GM12878 (cell line): ENCODE measurements around the gene LIMA1. TPM values are rescaled to one million over a fixed set of nuclear protein-coding genes. Genes with fewer than 3 reads are reported as not detected.

Experiments
- ATAC-seq: fragments of 200-7000 bp; cut with Tn5 transposase; 3 replicates; pipeline ENCODE4 v1.9.1; 2020; ENCODE audit warnings: mild to moderate bottlenecking, moderate library complexity
- BruUV-seq: library from RNA; stranded (reverse); fragments of 400-500 nt; replicated peaks from 2 replicates; lab custom pipeline; 2021; lab: Mats Ljungman, UMichigan
- CTCF ChIA-PET: fragments of 300-600 bp; sonication (Branson Sonifier 250); formaldehyde crosslinking; extraction: SDS; loops from one replicate; lab custom pipeline; 2021; ENCODE audit warnings: inconsistent platforms; lab: Yijun Ruan, JAX
- POLR2A ChIA-PET: fragments of 350-600 bp; formaldehyde crosslinking; extraction: SDS; loops from one replicate; lab custom pipeline; 2021; ENCODE audit warnings: inconsistent platforms; lab: Charles Lee
- RAD21 ChIA-PET: fragments of 300-600 bp; sonication (Branson Sonifier 250); formaldehyde crosslinking; loops from one replicate; lab custom pipeline; 2023; ENCODE audit warnings: antibody characterized with exemption; ENCODE audit not compliant: unreplicated experiment; lab: Charles Lee
- SMC1A ChIA-PET: fragments of 300-600 bp; sonication (Branson Sonifier 250); formaldehyde crosslinking; loops from one replicate; lab custom pipeline; 2023; ENCODE audit not compliant: unreplicated experiment, uncharacterized antibody; lab: Charles Lee
- DNase-seq: peaks from one replicate; pipeline ENCODE4 v3.0.0-alpha.2; 2011; ENCODE audit warnings: low read depth, low spot score
- FAIRE-seq: peaks from 3 replicates; lab custom pipeline; 2011; peaks lifted over from hg19 to GRCh38; lab: Jason Lieb, UNC
- H2AFZ ChIP-seq: 2 replicates; pipeline ENCODE4 v1.6.0; 2011; ENCODE audit warnings: low read depth, low read length, control low read depth; ENCODE audit not compliant: control insufficient read depth
- H3K27ac ChIP-seq: 2 replicates; pipeline ENCODE4 v1.5.1; 2011; ENCODE audit warnings: control low read depth; ENCODE audit not compliant: control insufficient read depth, insufficient read depth
- H3K27me3 ChIP-seq, 2 experiments: replicated peaks in 1 of 2; 2 replicates each; pipeline versions ENCODE4 v1.6.0 to v1.6.1; 2011; ENCODE audit warnings: low read length in 1 of 2; ENCODE audit not compliant: control insufficient read depth in 2 of 2, insufficient read depth in 2 of 2
- H3K36me3 ChIP-seq, 2 experiments: 2 replicates each; pipeline ENCODE4 v1.5.1; 2011; ENCODE audit warnings: low read length in 1 of 2; ENCODE audit not compliant: control insufficient read depth in 2 of 2, insufficient read depth in 2 of 2
- H3K4me1 ChIP-seq: 2 replicates; pipeline ENCODE4 v1.6.1; 2011; ENCODE audit warnings: mild to moderate bottlenecking, low read length, moderate library complexity, mixed read lengths; ENCODE audit not compliant: control insufficient read depth, insufficient read depth
- H3K4me2 ChIP-seq: 2 replicates; pipeline ENCODE4 v1.6.0; 2011; ENCODE audit warnings: control low read depth; ENCODE audit not compliant: control insufficient read depth, insufficient read depth
- H3K4me3 ChIP-seq: fragments of 200-600 bp; sonication (generic); 2 replicates; pipeline ENCODE4 v1.5.1; 2016
- H3K79me2 ChIP-seq: 2 replicates; pipeline ENCODE4 v1.6.0; 2011; ENCODE audit warnings: low read length; ENCODE audit not compliant: control insufficient read depth, insufficient read depth
- H3K9ac ChIP-seq: 2 replicates; pipeline ENCODE4 v1.8.0; 2011; ENCODE audit warnings: low read length, control low read depth, mixed read lengths; ENCODE audit not compliant: control insufficient read depth, insufficient read depth
- H3K9me3 ChIP-seq: replicated peaks from 3 replicates; pipeline ENCODE4 v1.5.1; 2011; ENCODE audit warnings: mild to moderate bottlenecking, low read length; ENCODE audit not compliant: control insufficient read depth, insufficient read depth
- H4K20me1 ChIP-seq: 2 replicates; pipeline ENCODE4 v1.6.0; 2011; ENCODE audit not compliant: control insufficient read depth, insufficient read depth
- BRCA1 ChIP-seq: IDR thresholded peaks from 2 replicates; pipeline ENCODE4 v1.6.1; 2011; ENCODE audit warnings: low read depth, low read length, improper control_type of control experiment
- DPF2 ChIP-seq: fragments of 450-650 bp; IDR thresholded peaks from 2 replicates; pipeline ENCODE4 v1.6.1; 2017; ENCODE audit warnings: mild to moderate bottlenecking
- HDAC2 ChIP-seq: fragments of 200-600 bp; sonication (generic); IDR thresholded peaks from 2 replicates; pipeline ENCODE4 v1.6.1; 2017
- JUND ChIP-seq: IDR thresholded peaks from 2 replicates; pipeline ENCODE4 v1.6.1; 2012; ENCODE audit warnings: low read depth, mild to moderate bottlenecking, low read length, improper control_type of control experiment, moderate library complexity
- MEF2B ChIP-seq: fragments of 450-650 bp; IDR thresholded peaks from 2 replicates; pipeline ENCODE4 v1.6.1; 2018; ENCODE audit warnings: mild to moderate bottlenecking, moderate library complexity; ENCODE audit not compliant: partially characterized antibody, poor library complexity, severe bottlenecking
- NR2C1 ChIP-seq: fragments of 450-650 bp; IDR thresholded peaks from 2 replicates; pipeline ENCODE4 v1.6.1; 2017; ENCODE audit warnings: antibody characterized with exemption, mild to moderate bottlenecking, moderate library complexity
- ZNF217 ChIP-seq: fragments of 450-650 bp; IDR thresholded peaks from 2 replicates; pipeline ENCODE4 v1.6.1; 2017; ENCODE audit warnings: antibody characterized with exemption, mild to moderate bottlenecking
- WGBS: methylation state at CpG from one replicate; pipeline ENCODE4 v1.1.6; 2016; ENCODE audit warnings: low lambda C conversion rate; ENCODE audit not compliant: insufficient replicate concordance, insufficient coverage; ENCODE audit errors: missing lambda C conversion rate; 5-methylcytosine and 5-hydroxymethylcytosine counted together
- in situ Hi-C: fragments of 300-500 bp; cut with MboI; formaldehyde crosslinking; loops from 9 replicates; pipeline ENCODE4 v1.14.3; 2018; ENCODE audit warnings: mixed read lengths
- intact Hi-C: fragments of 100-400 bp; cut with micrococcal nuclease; formaldehyde crosslinking; loops from one replicate; pipeline ENCODE4 v1.14.2; 2022; ENCODE audit not compliant: unreplicated experiment
- polyA plus RNA-seq, 11 experiments: library from polyadenylated mRNA; depleted of rRNA in 4 of 11; unstranded in 6 of 11; stranded (reverse) in 5 of 11; fragments of >200 nt; fragmentation: Nextera tagmentation in 4 of 11; fragmentation: Illumina TruSeq in 1 of 11; extraction: Ambion mirVana in 4 of 11; extraction: Trizol in 1 of 11; gene quantifications; 1 replicate in 1 of 11; 2 replicates in 10 of 11; pipeline versions ENCODE4 v1.2.1 to v1.2.3, GENCODE V29; 2011 to 2016; ENCODE audit warnings: inconsistent platforms in 2 of 11, missing spikeins in 2 of 11, low read depth in 1 of 11
- total RNA-seq, 4 experiments: library from RNA; depleted of rRNA in 3 of 4; stranded (reverse); fragments of >200 nt in 3 of 4; fragmentation: Illumina TruSeq in 1 of 4; extraction: Trizol in 1 of 4; gene quantifications; 2 replicates each; pipeline versions ENCODE4 v1.2.1 to v1.2.3, GENCODE V29; 2013 to 2021
- TF ChIP-seq, protein P1 (sequence below): fragments of 450-650 bp; IDR thresholded peaks from 2 replicates; pipeline ENCODE4 v1.6.1; 2017; ENCODE audit warnings: mild to moderate bottlenecking, moderate library complexity
- TF ChIP-seq, protein P2 (sequence below): fragments of 450-650 bp; formaldehyde crosslinking; IDR thresholded peaks from 2 replicates; pipeline ENCODE4 v1.4.0; 2020; ENCODE audit warnings: mild to moderate bottlenecking, moderate library complexity
- TF ChIP-seq, protein P3 (sequence below), 3 experiments: IDR thresholded peaks in 2 of 3; conservative IDR thresholded peaks in 1 of 3; 2 replicates each; pipeline ENCODE4 v1.5.1; 2011; ENCODE audit warnings: low read depth in 3 of 3, low read length in 3 of 3, mild to moderate bottlenecking in 3 of 3, control low read depth in 2 of 3, moderate library complexity in 2 of 3, inconsistent platforms in 1 of 3, mixed read lengths in 1 of 3; ENCODE audit not compliant: control insufficient read depth in 2 of 3, insufficient read depth in 1 of 3; ENCODE audit errors: extremely low read depth in 1 of 3
- TF ChIP-seq, protein P4 (sequence below): fragments of 450-650 bp; IDR thresholded peaks from 2 replicates; pipeline ENCODE4 v1.6.1; 2016; ENCODE audit warnings: mild to moderate bottlenecking

LIMA1 gene
- total and polyA plus RNA-seq, 10 of the 15 experiments (the other 5 are each of a cell fraction or from before 2014, with no cell fraction given) = 53.2 to 109 (median 60.8) TPM

DNA sequence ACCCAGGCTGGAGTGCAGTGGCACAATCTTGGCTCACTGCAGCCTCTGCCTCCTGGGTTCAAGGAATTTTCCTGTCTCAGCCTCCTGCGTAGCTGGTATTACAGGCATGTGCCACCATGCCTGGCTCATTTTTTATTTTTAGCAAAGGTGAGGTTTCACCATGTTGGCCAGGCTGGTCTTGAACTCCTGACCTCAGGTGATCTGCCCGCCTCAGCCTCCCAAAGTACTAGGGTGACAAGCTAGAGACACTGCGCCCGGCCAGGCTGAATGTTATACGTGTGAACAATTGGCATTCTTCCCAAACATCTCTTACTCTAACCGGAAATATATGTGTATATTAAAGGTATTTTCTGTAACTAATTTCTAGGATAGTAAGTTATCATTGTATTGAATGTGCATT, 13.2 kb upstream of the LIMA1 start (continued):
- TF ChIP-seq, protein P1, sequence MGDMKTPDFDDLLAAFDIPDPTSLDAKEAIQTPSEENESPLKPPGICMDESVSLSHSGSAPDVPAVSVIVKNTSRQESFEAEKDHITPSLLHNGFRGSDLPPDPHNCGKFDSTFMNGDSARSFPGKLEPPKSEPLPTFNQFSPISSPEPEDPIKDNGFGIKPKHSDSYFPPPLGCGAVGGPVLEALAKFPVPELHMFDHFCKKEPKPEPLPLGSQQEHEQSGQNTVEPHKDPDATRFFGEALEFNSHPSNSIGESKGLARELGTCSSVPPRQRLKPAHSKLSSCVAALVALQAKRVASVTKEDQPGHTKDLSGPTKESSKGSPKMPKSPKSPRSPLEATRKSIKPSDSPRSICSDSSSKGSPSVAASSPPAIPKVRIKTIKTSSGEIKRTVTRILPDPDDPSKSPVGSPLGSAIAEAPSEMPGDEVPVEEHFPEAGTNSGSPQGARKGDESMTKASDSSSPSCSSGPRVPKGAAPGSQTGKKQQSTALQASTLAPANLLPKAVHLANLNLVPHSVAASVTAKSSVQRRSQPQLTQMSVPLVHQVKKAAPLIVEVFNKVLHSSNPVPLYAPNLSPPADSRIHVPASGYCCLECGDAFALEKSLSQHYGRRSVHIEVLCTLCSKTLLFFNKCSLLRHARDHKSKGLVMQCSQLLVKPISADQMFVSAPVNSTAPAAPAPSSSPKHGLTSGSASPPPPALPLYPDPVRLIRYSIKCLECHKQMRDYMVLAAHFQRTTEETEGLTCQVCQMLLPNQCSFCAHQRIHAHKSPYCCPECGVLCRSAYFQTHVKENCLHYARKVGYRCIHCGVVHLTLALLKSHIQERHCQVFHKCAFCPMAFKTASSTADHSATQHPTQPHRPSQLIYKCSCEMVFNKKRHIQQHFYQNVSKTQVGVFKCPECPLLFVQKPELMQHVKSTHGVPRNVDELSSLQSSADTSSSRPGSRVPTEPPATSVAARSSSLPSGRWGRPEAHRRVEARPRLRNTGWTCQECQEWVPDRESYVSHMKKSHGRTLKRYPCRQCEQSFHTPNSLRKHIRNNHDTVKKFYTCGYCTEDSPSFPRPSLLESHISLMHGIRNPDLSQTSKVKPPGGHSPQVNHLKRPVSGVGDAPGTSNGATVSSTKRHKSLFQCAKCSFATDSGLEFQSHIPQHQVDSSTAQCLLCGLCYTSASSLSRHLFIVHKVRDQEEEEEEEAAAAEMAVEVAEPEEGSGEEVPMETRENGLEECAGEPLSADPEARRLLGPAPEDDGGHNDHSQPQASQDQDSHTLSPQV = no peak

DNA sequence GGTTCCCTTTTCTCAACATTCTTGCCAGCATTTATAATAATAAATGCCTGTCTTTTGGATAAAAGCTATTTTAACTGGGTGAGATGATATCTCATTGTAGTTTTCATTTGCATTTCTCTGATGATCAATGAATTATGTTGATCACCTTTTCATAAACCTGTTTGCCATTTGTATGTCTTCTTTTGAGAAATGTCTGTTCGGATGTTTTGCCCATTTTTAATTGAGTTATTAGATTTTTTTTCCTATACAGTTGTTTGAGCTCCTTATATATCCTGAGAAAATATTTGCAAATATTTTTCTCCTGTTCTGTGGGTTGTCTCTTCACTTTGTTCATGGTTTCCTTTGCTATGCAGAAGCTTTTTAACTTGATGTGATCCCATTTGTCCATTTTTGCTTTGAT, 8.1 kb upstream of the LIMA1 start:
- CTCF ChIA-PET = interaction anchor here (0.9 to 1.4 kb wide), 4 partner anchors 23 to 105 kb away, joined by 3 to 5 read pairs (median 3); no protein-coding TSS in a partner anchor
- POLR2A ChIA-PET = no interaction called here
- ATAC-seq = no peak
- TF ChIP-seq NR2C1 (no peak), DPF2 (no peak), JUND (no peak), HDAC2 (no peak), ZNF217 (no peak), MEF2B (no peak), BRCA1 (no peak)
- TF ChIP-seq, protein P2, sequence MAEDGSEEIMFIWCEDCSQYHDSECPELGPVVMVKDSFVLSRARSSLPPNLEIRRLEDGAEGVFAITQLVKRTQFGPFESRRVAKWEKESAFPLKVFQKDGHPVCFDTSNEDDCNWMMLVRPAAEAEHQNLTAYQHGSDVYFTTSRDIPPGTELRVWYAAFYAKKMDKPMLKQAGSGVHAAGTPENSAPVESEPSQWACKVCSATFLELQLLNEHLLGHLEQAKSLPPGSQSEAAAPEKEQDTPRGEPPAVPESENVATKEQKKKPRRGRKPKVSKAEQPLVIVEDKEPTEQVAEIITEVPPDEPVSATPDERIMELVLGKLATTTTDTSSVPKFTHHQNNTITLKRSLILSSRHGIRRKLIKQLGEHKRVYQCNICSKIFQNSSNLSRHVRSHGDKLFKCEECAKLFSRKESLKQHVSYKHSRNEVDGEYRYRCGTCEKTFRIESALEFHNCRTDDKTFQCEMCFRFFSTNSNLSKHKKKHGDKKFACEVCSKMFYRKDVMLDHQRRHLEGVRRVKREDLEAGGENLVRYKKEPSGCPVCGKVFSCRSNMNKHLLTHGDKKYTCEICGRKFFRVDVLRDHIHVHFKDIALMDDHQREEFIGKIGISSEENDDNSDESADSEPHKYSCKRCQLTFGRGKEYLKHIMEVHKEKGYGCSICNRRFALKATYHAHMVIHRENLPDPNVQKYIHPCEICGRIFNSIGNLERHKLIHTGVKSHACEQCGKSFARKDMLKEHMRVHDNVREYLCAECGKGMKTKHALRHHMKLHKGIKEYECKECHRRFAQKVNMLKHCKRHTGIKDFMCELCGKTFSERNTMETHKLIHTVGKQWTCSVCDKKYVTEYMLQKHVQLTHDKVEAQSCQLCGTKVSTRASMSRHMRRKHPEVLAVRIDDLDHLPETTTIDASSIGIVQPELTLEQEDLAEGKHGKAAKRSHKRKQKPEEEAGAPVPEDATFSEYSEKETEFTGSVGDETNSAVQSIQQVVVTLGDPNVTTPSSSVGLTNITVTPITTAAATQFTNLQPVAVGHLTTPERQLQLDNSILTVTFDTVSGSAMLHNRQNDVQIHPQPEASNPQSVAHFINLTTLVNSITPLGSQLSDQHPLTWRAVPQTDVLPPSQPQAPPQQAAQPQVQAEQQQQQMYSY (CRISPR knock-in tag) = no peak
- TF ChIP-seq, protein P3, sequence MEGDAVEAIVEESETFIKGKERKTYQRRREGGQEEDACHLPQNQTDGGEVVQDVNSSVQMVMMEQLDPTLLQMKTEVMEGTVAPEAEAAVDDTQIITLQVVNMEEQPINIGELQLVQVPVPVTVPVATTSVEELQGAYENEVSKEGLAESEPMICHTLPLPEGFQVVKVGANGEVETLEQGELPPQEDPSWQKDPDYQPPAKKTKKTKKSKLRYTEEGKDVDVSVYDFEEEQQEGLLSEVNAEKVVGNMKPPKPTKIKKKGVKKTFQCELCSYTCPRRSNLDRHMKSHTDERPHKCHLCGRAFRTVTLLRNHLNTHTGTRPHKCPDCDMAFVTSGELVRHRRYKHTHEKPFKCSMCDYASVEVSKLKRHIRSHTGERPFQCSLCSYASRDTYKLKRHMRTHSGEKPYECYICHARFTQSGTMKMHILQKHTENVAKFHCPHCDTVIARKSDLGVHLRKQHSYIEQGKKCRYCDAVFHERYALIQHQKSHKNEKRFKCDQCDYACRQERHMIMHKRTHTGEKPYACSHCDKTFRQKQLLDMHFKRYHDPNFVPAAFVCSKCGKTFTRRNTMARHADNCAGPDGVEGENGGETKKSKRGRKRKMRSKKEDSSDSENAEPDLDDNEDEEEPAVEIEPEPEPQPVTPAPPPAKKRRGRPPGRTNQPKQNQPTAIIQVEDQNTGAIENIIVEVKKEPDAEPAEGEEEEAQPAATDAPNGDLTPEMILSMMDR (IDR thresholded peaks at IDR 0.05 in 2 of 3, conservative IDR thresholded peaks at IDR 0.05 in 1 of 3; ENCODE audit: control insufficient read depth in 2 of 3, extremely low read depth in 1 of 3, insufficient read depth in 1 of 3, low read depth in 3 of 3, low read length in 3 of 3) = no peak
- TF ChIP-seq, protein P4, sequence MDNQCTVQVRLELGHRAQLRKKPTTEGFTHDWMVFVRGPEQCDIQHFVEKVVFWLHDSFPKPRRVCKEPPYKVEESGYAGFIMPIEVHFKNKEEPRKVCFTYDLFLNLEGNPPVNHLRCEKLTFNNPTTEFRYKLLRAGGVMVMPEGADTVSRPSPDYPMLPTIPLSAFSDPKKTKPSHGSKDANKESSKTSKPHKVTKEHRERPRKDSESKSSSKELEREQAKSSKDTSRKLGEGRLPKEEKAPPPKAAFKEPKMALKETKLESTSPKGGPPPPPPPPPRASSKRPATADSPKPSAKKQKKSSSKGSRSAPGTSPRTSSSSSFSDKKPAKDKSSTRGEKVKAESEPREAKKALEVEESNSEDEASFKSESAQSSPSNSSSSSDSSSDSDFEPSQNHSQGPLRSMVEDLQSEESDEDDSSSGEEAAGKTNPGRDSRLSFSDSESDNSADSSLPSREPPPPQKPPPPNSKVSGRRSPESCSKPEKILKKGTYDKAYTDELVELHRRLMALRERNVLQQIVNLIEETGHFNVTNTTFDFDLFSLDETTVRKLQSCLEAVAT = no peak

More for the DNA sequence above, 8.1 kb upstream of the LIMA1 start:
- BruUV-seq = no TSS peak
- no peak overlapping the region for H3K4me2 ChIP-seq
- in situ Hi-C loops = no loop called here
- WGBS = 100% methylated on average over 1 of the region's 1 CpG
- ChIA-PET RAD21 (no interaction called here), SMC1A (interaction anchor here (0.6 to 1.3 kb wide), 2 partner anchors 17 to 142 kb away, joined by 3 to 4 read pairs; no protein-coding TSS in a partner anchor)
- H3K36me3 ChIP-seq = no peaks in the 10 kb centered on the region
- no peaks in the 10 kb centered on the region for H3K79me2 ChIP-seq
- no peaks in the 10 kb centered on the region for H4K20me1 ChIP-seq
- no peak for DNase-seq
- no peaks in the 10 kb centered on the region for H3K4me1 ChIP-seq
- FAIRE-seq = no peak
- no peak overlapping the region for H2AFZ ChIP-seq
- H3K9me3 ChIP-seq = no peaks in the 10 kb centered on the region; the same call in 1 of the 3 replicates
- no peak overlapping the region for H3K9ac ChIP-seq
- no peaks in the 10 kb centered on the region for H3K27me3 ChIP-seq
- intact Hi-C loops = no loop called here
- H3K27ac ChIP-seq = no peak overlapping the region
- H3K4me3 ChIP-seq = no peak overlapping the region
